IPS-NIHi7 (cell line): ENCODE results near the gene CPS1.

Source experiments
- DNase-seq: peaks from one replicate; pipeline ENCODE4 v3.0.0; 2012; ENCODE audit warnings: mixed read lengths; ENCODE audit errors: extremely low spot score

The CPS1 gene

GRCh38 chr2:210556329-210556980 is at the start of gene CPS1:
CPS1 (plus strand) TSS chr2:210556599; CDS start chr2:210556734, 135 bp downstream.
- DNase-seq = no peak

DNA sequence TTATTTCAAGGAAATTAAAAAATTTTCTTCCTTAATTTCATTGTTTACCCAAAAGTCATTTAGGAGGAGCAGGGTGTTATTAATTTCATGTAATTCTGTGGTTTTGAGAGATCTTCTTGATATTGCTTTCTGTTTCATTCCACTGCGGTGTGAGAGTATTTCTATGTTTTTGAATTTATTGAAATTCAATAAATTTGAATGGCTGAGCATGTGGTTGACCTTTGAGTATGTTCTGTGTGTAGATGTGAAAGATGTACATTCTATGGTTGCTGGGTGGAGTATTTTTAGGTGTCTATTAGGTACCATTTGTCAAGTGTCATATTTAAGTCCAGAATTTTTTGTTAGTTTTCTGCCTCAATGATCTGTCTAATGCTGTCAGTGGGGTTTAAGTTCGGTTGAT is 40.5 kb upstream of the CPS1 start:
- DNase-seq = no peak

GRCh38 chr2:210517264-210517663 is 39.1 kb upstream of the CPS1 start:
- DNase-seq = no peak

DNA sequence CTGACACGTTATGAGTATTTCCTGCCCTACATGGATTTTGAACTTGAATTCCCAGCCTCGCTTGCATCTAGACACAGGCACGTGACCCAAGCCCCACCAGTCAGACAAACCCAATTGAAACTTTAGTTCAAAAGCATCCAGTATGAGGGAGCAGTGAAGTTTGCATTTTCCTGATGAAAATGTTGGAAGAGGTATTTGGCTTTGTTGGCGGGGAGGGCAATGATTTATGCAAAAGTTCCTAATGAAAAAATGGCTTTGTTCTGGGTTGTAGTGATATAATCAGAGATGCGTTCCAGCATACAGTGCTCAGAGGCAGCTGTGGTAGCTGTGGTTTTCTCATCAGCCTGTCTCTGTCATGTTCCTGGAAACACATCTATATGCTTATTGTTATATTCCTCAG is 36.8 kb upstream of the CPS1 start:
- DNase-seq = no peak

- DNase-seq = no peak
Measured at GRCh38 chr2:210522399-210522798, 34.0 kb upstream of the CPS1 start.

- no peak for DNase-seq
Measured at GRCh38 chr2:210523650-210524289, 32.6 kb upstream of the CPS1 start.

GRCh38 chr2:210524533-210524932 is 31.9 kb upstream of the CPS1 start:
- DNase-seq = no peak

- no peak for DNase-seq
Measured at GRCh38 chr2:210527286-210527685, 29.1 kb upstream of the CPS1 start.

DNA sequence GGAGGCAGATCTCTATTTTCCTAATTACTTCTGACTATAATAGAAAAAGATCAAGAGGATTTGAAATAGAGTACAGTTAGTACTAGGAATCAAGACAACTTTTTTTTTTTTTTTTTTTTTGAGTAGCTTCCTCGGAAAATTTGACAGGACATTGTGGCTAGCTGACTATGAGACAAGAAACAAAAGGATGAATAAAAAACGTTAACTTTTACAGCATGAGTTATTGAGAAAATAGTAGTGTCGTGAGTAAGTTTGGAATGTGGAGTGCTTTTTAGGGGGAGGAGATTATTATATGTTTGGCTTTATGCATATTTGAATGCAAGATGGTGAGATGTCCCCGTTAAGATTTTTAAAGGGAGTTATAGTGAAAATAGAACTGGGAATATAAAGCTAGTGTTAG is 27.7 kb upstream of the CPS1 start:
- no peak for DNase-seq

DNA sequence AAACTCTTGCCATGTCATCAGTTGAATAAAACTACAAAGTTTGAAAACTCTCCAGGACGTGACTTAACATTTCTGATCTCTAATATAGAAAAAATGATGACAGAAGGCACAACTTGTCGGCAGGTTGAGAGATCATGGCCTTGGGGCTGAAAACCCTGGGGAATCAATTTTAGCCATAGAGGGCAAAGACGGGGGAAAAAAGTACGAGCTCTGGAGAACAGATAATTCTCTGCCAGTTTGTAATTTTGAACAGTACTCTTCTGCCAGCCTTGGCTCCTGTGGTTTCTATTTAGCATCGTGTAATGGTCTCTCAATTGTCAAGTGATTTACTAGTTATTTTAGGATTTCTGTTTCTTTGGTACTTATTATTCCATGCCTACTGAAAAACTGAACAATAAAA is 25.3 kb upstream of the CPS1 start:
- no peak for DNase-seq

DNA sequence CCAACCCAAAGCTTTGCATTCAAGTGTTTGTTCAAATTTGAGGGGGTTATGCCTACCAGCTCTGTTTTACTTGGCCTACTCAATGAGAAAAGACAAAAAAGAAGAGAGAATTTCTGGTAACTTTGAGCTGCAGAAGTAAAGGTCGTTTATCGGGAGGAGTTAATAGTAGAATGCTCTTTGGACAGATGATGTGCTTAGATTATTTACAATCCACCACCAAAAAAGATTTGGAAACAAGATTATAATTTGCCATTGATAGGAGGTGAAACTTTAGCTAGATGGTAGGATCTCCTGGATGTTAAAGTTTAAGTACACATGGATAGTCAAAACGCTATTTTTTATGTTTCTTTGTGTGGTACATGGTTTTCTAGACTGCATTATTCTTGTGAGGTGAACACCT is 24.9 kb upstream of the CPS1 start:
- DNase-seq = no peak

GRCh38 chr2:210533389-210533788 is 23.0 kb upstream of the CPS1 start:
- DNase-seq = no peak

- no peak for DNase-seq
Measured at GRCh38 chr2:210534879-210535278, 21.5 kb upstream of the CPS1 start.

DNA sequence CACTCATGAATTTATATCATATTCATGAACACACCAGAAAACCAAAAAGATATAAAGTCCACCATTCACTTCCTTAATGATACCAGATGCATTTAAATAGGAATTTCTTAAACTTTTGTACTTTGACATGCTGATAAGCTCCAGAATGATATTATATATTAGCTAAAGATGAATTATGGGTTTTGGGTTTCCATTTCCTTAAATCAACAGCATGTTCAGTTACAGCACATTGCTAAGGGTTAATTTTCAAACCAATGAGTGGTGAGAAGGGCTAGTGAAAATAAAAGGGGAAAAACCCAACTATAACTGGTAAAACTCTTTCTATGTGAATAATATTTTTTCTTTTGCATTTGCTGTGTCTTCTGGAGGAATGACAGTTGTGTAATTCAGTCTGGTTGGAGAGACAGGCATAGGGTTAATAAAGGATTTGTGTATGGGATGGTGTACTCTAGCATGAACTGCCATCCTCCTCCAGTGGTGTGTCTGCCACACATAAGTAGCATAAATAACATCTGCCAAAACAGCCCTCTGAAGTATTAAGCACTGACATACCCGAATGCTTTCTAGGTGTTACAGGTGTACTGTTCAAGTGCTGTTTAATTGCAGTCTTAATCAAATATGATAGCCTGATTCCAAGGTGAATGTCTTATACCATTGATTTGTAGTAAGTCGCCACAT is 19.3 kb upstream of the CPS1 start:
- no peak for DNase-seq

GRCh38 chr2:210539035-210539434 is 17.4 kb upstream of the CPS1 start:
- DNase-seq = no peak

DNA sequence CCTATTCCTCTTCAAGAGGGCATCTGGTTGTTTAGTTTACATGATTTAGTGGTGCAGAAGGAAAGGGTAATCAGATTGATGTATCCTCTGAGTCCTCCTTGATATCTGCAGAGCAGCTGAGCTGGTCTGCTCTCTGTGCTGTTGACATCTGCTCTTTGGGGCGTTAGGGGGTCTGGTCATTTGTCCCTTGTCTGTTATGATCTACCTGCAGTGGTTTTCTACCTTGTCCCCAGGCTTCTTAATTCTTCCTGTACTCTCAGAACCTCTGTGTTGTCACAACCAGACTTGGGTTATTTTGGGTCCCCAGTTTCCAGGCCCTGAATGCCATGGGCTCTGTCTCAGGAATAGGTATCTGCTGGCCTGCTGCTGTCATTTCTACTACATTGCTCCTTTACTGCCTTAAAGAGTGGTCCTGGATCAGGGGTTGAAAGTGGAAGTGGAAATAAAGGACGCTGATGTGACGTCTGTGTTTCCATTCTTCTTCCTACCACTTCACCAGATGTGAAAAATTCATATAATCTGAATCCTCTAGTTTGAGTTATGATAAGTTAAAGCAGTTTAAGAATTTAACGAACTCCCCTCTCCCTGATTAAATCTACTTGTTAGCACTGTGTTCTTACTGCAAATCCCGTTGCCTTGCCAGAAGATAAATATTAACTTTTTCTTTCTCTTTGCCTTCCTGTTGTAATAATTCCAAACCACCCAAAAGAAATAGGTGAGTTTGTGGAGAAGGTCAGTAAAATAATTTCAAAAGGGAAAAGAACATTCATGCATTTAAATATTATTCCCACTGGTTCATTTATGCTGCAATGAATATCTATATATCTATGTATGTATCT is 16.6 kb upstream of the CPS1 start:
- DNase-seq = no peak

GRCh38 chr2:210540471-210540870 is 15.9 kb upstream of the CPS1 start:
- no peak for DNase-seq

DNA sequence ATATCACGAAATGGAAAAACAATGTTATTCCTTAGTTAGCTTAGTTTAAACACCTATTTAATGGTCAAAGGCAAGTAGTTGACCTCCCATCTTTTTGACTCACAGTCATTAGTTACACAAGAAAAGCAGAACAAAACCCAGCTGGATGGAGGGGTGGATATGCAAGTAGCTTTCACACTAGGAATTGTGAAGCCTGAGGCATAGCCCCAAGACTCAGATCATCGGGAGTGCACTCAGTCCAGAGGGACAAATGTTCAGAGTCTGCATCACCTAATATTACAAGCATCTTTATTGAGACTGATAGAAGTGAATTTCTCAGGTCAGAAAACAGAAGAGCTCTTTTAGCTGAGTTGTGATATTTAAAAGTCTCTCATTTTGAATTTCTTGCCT is 15.5 kb upstream of the CPS1 start:
- no peak for DNase-seq

- DNase-seq = no peak
Measured at GRCh38 chr2:210541290-210541902, 15.0 kb upstream of the CPS1 start.

GRCh38 chr2:210544007-210544590 is 12.3 kb upstream of the CPS1 start:
- DNase-seq = no peak

DNA sequence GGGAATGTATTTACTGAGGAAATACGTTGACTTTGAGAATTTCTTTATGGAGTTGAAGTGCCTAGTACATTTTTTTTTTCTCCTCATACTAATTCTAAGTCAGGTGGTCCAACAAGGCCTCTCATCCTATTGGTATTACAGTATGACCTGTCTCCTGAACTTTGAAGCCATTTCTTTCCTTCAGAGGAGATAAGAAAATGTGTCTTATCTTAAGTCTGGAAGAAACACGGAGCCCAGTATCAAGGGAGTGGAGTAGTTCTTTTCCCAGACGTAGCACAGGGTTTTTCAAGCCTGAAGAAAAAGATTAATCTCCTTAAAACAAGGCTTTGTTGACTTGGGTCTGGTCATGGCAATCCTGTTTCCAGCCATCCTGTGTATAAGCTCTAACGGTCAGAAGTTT is 11.6 kb upstream of the CPS1 start:
- DNase-seq = no peak
